Caki2 (cell line): ENCODE results near the gene KIF2A. TPM values are rescaled to one million over a fixed set of nuclear protein-coding genes. Genes with fewer than 3 reads are reported as not detected.

Experiments
- DNase-seq: peaks from one replicate; pipeline ENCODE4 v3.0.0-alpha.2; 2015; ENCODE audit warnings: low read depth
- in situ Hi-C: cut with HindIII; loops from 2 replicates; pipeline ENCODE4 v1.10.0; 2016; ENCODE audit warnings: low sequenced_read_pairs, low pct_unique_long_range_greater_than_20kb, mixed read lengths
- total RNA-seq: library from RNA; depleted of rRNA; stranded (reverse); fragments of >200 nt; shearing (Covaris generic); gene quantifications from 2 replicates; pipeline ENCODE4 v1.2.3, GENCODE V29; 2014; ENCODE audit warnings: low replicate concordance

KIF2A gene
- total RNA-seq, 1 experiment from 2014 or later, result 25.1 TPM

GRCh38 chr5:62347928-62348327 is 41.9 kb downstream of the KIF2A start:
- in situ Hi-C loops, result no loop called here
- DNase-seq, result no peak

GRCh38 chr5:62348723-62349481 is 42.9 kb downstream of the KIF2A start:
- in situ Hi-C loops, result no loop called here
- no peak for DNase-seq

GRCh38 chr5:62354028-62354874 is 48.2 kb downstream of the KIF2A start:
- in situ Hi-C loops, result no loop called here
- peak; percentile 36 for DNase-seq

GRCh38 chr5:62362701-62363100 is 56.7 kb downstream of the KIF2A start:
- in situ Hi-C loops, result no loop called here
- no peak for DNase-seq

- in situ Hi-C loops, result no loop called here
- DNase-seq, result no peak
Measured at GRCh38 chr5:62369039-62369438, 63.0 kb downstream of the KIF2A start.

GRCh38 chr5:62371409-62371808 is 65.4 kb downstream of the KIF2A start:
- DNase-seq, result no peak
- in situ Hi-C loops, result no loop called here

- in situ Hi-C loops, result no loop called here
- no peak for DNase-seq
Measured at GRCh38 chr5:62372600-62372999, 66.6 kb downstream of the KIF2A start.

- DNase-seq, result no peak
- in situ Hi-C loops, result no loop called here
Measured at GRCh38 chr5:62373382-62373781, 67.4 kb downstream of the KIF2A start.

- in situ Hi-C loops, result no loop called here
- no peak for DNase-seq
Measured at GRCh38 chr5:62374090-62374489, 68.1 kb downstream of the KIF2A start.

GRCh38 chr5:62375627-62376026 is 69.6 kb downstream of the KIF2A start:
- no peak for DNase-seq
- in situ Hi-C loops, result no loop called here

- in situ Hi-C loops, result no loop called here
- peak; percentile 56 for DNase-seq
Measured at GRCh38 chr5:62376064-62376463, 70.1 kb downstream of the KIF2A start.

GRCh38 chr5:62385131-62385530 is 79.1 kb downstream of the KIF2A start:
- in situ Hi-C loops, result no loop called here

GRCh38 chr5:62385816-62386400 is 79.9 kb downstream of the KIF2A start:
- in situ Hi-C loops, result no loop called here

More at GRCh38 chr5:62385131-62385530, 79.1 kb downstream of the KIF2A start:
- no peak for DNase-seq

GRCh38 chr5:62386824-62387223 is 80.8 kb downstream of the KIF2A start:
- DNase-seq, result no peak
- in situ Hi-C loops, result no loop called here

More at GRCh38 chr5:62385816-62386400, 79.9 kb downstream of the KIF2A start:
- DNase-seq, result no peak

GRCh38 chr5:62395210-62395950 is 89.4 kb downstream of the KIF2A start:
- in situ Hi-C loops, result no loop called here
- peak; percentile 22 for DNase-seq

GRCh38 chr5:62403411-62404250 is 97.6 kb downstream of the KIF2A start, which contains the start of gene DIMT1:
TSS of gene DIMT1 (minus strand) at chr5:62403905. CDS start at chr5:62403772, 133 bp downstream.
- in situ Hi-C loops, result no loop called here
- DNase-seq, result peak; percentile 95

GRCh38 chr5:62412549-62413329 is 106.7 kb downstream of the KIF2A start, which contains the start of gene IPO11:
TSS of gene IPO11 (plus strand) at chr5:62412763. CDS start at chr5:62437280, 24,517 bp downstream.
- peak; percentile 96 for DNase-seq
- in situ Hi-C loops, result no loop called here
